Calu3 (cell line): ENCODE results near the gene SPRR3. TPM values are rescaled to one million over a fixed set of nuclear protein-coding genes. Genes with fewer than 3 reads are reported as not detected.

Experiments used
- BruUV-seq: library from RNA; stranded (reverse); fragments of 400-500 nt; replicated peaks from 2 replicates; lab custom pipeline; 2021; lab: Mats Ljungman, UMichigan
- CTCF ChIA-PET: fragments of 300-600 bp; sonication (Branson Sonifier 250); formaldehyde crosslinking; loops from one replicate; lab custom pipeline; 2022; ENCODE audit warnings: antibody characterized with exemption; lab: Charles Lee
- DNase-seq: peaks from one replicate; pipeline ENCODE4 v3.0.0; 2022
- H3K27ac Mint-ChIP-seq: one replicate; pipeline ENCODE4 v1.8.0; 2022; ENCODE audit warnings: mixed read lengths; ENCODE audit not compliant: unreplicated experiment
- H3K27me3 Mint-ChIP-seq: one replicate; pipeline ENCODE4 v1.8.0; 2022; ENCODE audit warnings: mixed read lengths; ENCODE audit not compliant: unreplicated experiment
- H3K36me3 Mint-ChIP-seq: one replicate; pipeline ENCODE4 v1.8.0; 2022; ENCODE audit warnings: mild to moderate bottlenecking, moderate library complexity, mixed read lengths; ENCODE audit not compliant: insufficient read depth, unreplicated experiment
- H3K4me1 Mint-ChIP-seq: one replicate; pipeline ENCODE4 v1.8.0; 2022; ENCODE audit warnings: mild to moderate bottlenecking, low read depth, mixed read lengths; ENCODE audit not compliant: unreplicated experiment
- H3K4me3 Mint-ChIP-seq: one replicate; pipeline ENCODE4 v1.8.0; 2022; ENCODE audit warnings: mild to moderate bottlenecking, low read depth, moderate library complexity, mixed read lengths; ENCODE audit not compliant: unreplicated experiment
- H3K9me3 Mint-ChIP-seq: one replicate; pipeline ENCODE4 v1.8.0; 2022; ENCODE audit warnings: low read depth, mixed read lengths; ENCODE audit not compliant: unreplicated experiment
- intact Hi-C: fragments of 100-400 bp; cut with micrococcal nuclease; formaldehyde crosslinking; loops from one replicate; pipeline ENCODE4 v1.10.0; 2022; ENCODE audit not compliant: unreplicated experiment
- total RNA-seq: library from RNA; stranded (reverse); gene quantifications from 2 replicates; pipeline ENCODE4 v1.2.3, GENCODE V29; 2022
- TF ChIP-seq, protein P1 (sequence below): fragments of 200-600 bp; IDR thresholded peaks from one replicate; pipeline ENCODE4 v1.8.0; 2022; ENCODE audit warnings: antibody characterized with exemption; ENCODE audit not compliant: unreplicated experiment

The SPRR3 gene
- total RNA-seq, 1 experiment from 2014 or later: 6.2 TPM

DNA sequence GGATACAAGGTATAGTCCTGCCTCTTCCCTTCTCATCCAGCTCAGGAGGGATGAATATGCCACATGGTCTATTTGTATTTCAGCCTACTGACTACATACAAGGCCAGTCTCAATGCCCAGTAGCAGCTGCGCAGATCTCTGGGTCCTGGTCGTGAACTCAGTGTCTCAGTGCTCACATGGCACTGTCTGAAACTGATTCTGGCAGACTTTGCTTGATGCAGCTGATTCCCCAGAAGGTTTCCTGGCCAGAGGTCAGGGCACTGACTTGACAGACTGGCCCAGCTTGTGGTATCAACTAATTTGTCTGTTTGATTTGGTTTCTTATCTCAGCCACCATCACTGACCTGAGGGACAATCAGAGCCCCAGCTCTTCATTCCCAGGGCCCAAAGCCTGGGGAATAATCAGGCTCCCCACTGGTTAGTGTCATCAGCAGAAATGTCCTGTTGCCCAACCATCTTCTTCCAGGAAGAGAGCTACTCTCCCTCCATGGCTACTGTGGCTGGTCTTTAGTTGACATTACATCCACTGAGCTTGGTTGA lies 38.6 kb upstream of the SPRR3 start:
- TF ChIP-seq, protein P1, sequence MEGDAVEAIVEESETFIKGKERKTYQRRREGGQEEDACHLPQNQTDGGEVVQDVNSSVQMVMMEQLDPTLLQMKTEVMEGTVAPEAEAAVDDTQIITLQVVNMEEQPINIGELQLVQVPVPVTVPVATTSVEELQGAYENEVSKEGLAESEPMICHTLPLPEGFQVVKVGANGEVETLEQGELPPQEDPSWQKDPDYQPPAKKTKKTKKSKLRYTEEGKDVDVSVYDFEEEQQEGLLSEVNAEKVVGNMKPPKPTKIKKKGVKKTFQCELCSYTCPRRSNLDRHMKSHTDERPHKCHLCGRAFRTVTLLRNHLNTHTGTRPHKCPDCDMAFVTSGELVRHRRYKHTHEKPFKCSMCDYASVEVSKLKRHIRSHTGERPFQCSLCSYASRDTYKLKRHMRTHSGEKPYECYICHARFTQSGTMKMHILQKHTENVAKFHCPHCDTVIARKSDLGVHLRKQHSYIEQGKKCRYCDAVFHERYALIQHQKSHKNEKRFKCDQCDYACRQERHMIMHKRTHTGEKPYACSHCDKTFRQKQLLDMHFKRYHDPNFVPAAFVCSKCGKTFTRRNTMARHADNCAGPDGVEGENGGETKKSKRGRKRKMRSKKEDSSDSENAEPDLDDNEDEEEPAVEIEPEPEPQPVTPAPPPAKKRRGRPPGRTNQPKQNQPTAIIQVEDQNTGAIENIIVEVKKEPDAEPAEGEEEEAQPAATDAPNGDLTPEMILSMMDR: no peak
- H3K27ac Mint-ChIP-seq: no peak overlapping the region
- intact Hi-C loops: no loop called here
- BruUV-seq: no TSS peak
- H3K4me1 Mint-ChIP-seq: peaks cover 13% of the 10 kb centered on the region
- peaks cover 4% of the 10 kb centered on the region for H3K36me3 Mint-ChIP-seq
- DNase-seq: no peak
- no peaks in the 10 kb centered on the region for H3K27me3 Mint-ChIP-seq
- H3K4me3 Mint-ChIP-seq: no peak overlapping the region
- CTCF ChIA-PET: interaction anchor here (0.7 kb wide), 1 partner anchor 84 kb away, joined by 6 read pairs; no protein-coding TSS in a partner anchor
- H3K9me3 Mint-ChIP-seq: peaks cover 4% of the 10 kb centered on the region

DNA sequence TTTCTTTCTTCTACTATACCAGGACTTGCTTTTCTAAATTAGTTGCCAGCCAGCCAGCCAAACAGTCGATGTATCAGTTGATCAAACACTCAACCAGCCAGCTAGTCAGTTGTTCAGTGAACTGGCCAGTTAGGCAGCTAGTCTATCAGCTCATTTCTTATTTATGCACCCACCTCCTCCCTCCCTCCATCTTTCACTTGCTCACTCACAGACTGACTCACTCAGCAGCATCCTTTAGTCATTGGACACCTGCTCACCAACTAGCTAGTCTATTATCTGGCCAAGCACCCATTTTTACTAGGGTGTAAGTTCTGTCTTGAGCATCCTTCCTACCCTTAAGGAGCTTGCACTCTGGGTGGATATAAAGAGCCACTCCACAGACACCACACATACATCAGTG lies 37.0 kb upstream of the SPRR3 start:
- TF ChIP-seq, protein P1: no peak
- H3K9me3 Mint-ChIP-seq: peaks cover 4% of the 10 kb centered on the region
- no peak for DNase-seq
- peaks cover 13% of the 10 kb centered on the region for H3K4me1 Mint-ChIP-seq
- H3K27me3 Mint-ChIP-seq: no peaks in the 10 kb centered on the region
- intact Hi-C loops: no loop called here
- H3K4me3 Mint-ChIP-seq: no peak overlapping the region
- H3K36me3 Mint-ChIP-seq: peaks cover 4% of the 10 kb centered on the region
- CTCF ChIA-PET: interaction anchor here (0.6 to 0.7 kb wide), 2 partner anchors 131 to 228 kb away, joined by 3 to 5 read pairs; no protein-coding TSS in a partner anchor
- no peak overlapping the region for H3K27ac Mint-ChIP-seq
- no TSS peak for BruUV-seq

DNA sequence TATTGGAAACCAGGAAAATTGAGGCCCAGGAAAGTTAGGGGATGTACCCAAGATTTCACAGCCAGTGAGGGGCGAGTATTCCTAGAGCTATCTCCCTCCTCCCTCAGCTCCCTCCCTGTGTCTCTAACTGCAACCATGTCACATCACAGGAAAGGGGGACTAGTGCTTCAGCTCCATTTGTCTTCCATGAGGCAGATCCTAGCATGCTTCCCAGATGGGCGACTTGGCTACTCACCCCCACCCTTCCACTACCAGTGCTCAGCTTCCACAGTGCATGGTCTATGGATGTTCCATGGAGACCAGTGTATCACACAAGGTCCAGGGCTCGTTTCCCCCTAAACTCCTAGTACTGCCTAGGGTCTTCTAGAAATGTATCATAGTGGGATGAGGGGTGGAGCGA lies 35.7 kb upstream of the SPRR3 start:
- Mint-ChIP-seq H3K27me3 (no peaks in the 10 kb centered on the region), H3K36me3 (peaks cover 4% of the 10 kb centered on the region), H3K4me3 (no peak overlapping the region), H3K9me3 (peaks cover 4% of the 10 kb centered on the region), H3K4me1 (peaks cover 13% of the 10 kb centered on the region), H3K27ac (no peak overlapping the region)
- no peak for DNase-seq
- no TSS peak for BruUV-seq
- intact Hi-C loops: no loop called here
- CTCF ChIA-PET: no interaction called here
- TF ChIP-seq, protein P1: no peak

DNA sequence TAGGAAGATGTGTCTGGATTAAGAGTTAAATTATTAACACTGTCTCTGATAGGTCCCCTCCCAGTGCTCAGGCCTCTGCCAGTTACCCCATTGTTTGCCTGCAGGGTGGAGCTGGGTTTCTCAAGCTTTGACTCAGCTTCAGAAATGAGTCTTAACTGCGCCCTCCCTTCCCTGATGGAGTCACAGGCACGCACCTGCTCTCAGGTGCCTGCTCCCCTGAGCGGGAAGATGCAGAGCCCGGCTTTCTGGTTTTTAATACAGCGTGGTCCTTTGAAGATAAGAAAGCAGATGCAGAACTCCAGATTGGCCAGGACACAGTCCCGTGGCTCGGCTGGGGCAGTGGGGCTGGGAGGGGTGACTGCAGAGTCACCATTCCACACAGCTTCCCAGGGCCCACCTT lies 34.3 kb upstream of the SPRR3 start:
- no TSS peak for BruUV-seq
- DNase-seq: peak; percentile 69
- no peak overlapping the region for H3K4me3 Mint-ChIP-seq
- CTCF ChIA-PET: interaction anchor here (0.6 to 1.9 kb wide), 10 partner anchors 9 to 253 kb away, joined by 3 to 10 read pairs (median 3); no protein-coding TSS in a partner anchor
- TF ChIP-seq, protein P1: no peak
- peaks cover 4% of the 10 kb centered on the region for H3K36me3 Mint-ChIP-seq
- peaks cover 4% of the 10 kb centered on the region for H3K9me3 Mint-ChIP-seq
- no peaks in the 10 kb centered on the region for H3K27me3 Mint-ChIP-seq
- H3K4me1 Mint-ChIP-seq: peaks cover 13% of the 10 kb centered on the region
- H3K27ac Mint-ChIP-seq: peak overlapping the region; percentile 64
- intact Hi-C loops: no loop called here
